ENCODE results near the gene CRY1. TPM values are rescaled to one million over a fixed set of nuclear protein-coding genes. Genes with fewer than 3 reads are reported as not detected.

CRY1 gene
- polyA plus RNA-seq, 1 donor (not counting 4 experiments of a cell fraction or from before 2014, with no cell fraction given) = 10.0 TPM

DNA sequence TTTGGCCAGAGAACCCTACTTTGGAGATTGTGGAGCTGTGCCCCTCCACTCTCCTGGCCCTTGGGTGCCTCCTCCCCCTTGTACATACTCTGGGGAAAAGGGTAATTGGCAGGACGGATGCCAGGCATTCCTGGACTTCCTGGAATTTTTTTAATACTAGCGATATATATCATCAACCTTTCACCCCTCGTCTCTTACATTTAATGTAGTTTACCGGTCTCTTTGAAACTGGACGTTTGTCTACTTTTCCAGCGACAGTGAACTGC is 767 bp upstream of the CRY1 start:
- no peak for TF ChIP-seq EZH2 (IDR thresholded peaks at IDR 0.05; ENCODE audit: low read length)
- TF ChIP-seq CTCF (optimal IDR thresholded peaks at IDR 0.05 in 1 of 3, IDR thresholded peaks at IDR 0.05 in 1 of 3, conservative IDR thresholded peaks at IDR 0.05 in 1 of 3; ENCODE audit: extremely low read depth in 1 of 3, insufficient read depth in 2 of 3, low read length in 3 of 3) = no peak
- no peaks in the 10 kb centered on the region for H3K36me3 ChIP-seq (ENCODE audit: control insufficient read depth in 2 of 2, extremely low read depth in 1 of 2, insufficient read depth in 2 of 2, low read length in 2 of 2)
- peaks cover 22% of the 10 kb centered on the region for H3K4me1 ChIP-seq (ENCODE audit: control insufficient read depth, extremely low read depth, insufficient read depth, low read length)
- H2AFZ ChIP-seq (ENCODE audit: control insufficient read depth, low read length) = peak overlapping the region; percentile 100
- H3K9me3 ChIP-seq (ENCODE audit: control insufficient read depth, low read depth, low read length) = no peaks in the 10 kb centered on the region
- H4K20me1 ChIP-seq (ENCODE audit: control insufficient read depth, extremely low read depth, insufficient read depth, low read length) = no peaks in the 10 kb centered on the region
- peak overlapping the region; percentile 81 to 92 (median 90) for H3K4me3 ChIP-seq (ENCODE audit: control insufficient read depth in 2 of 3, extremely low read depth in 1 of 3, insufficient read depth in 2 of 3, low read depth in 1 of 3, low read length in 3 of 3)
- H3K4me2 ChIP-seq (ENCODE audit: control insufficient read depth, extremely low read depth, insufficient read depth, low read depth, low read length) = peak overlapping the region; percentile 100
- dilution Hi-C loops (cut with MboI; ENCODE audit: extremely low pct_ligation_motif_present, low sequenced_read_pairs) = no loop called here
- H3K27me3 ChIP-seq (ENCODE audit: control insufficient read depth, extremely low read depth, insufficient read depth, low read length) = no peaks in the 10 kb centered on the region
- H3K9me1 ChIP-seq (ENCODE audit: control insufficient read depth, extremely low read depth, insufficient read depth, low read length) = no peaks in the 10 kb centered on the region
- peak overlapping the region; percentile 98 for H3K27ac ChIP-seq (ENCODE audit: control insufficient read depth, insufficient read depth, low read length)
- DNase-seq (ENCODE audit: low read depth, low spot score) (no peak), FAIRE-seq (no peak)
- peaks cover 4% of the 10 kb centered on the region for H3K79me2 ChIP-seq (ENCODE audit: control insufficient read depth, insufficient read depth, low read length)
- H3K9ac ChIP-seq (ENCODE audit: control insufficient read depth, extremely low read depth, insufficient read depth, low read length) = peak overlapping the region; percentile 95

DNA sequence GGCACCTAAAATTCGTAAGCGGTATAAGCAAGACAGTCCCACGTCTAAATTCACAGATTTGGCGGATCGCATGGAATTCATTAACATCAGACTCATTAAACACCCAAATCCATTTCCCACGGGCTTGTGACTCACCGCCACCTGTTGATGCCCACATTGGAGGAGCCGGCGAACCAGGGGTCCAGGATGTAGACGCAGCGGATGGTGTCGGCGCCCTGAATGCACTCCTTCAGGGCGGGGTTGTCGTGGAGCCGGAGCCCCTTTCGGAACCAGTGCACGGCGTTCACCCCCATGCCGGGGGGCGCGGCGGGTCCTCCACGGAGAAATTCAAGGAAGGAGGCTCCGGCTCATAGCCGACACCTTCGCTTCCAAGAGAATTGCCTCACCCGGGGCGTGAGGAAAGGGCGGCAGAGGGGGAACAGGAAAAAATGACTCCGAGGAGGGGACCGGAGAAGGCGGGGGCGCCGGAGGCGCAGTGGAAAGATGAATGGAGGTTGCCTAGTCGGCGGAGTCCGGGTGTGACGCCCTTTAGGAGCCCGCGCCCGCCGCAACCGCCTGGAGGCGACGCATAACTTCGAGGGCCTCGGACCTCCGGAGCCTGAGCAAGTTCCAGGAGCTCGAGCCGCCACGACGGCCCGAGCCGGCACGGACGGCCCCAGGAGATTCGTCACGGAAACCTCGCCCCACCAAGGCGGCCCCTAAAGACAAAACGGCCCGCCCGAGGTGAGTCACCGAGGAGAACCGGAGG is 506 bp downstream of the CRY1 start:
- H3K27me3 ChIP-seq (ENCODE audit: control insufficient read depth, extremely low read depth, insufficient read depth, low read length) = no peaks in the 10 kb centered on the region
- H2AFZ ChIP-seq (ENCODE audit: control insufficient read depth, low read length) = peak overlapping the region; percentile 98
- H3K36me3 ChIP-seq (ENCODE audit: control insufficient read depth in 2 of 2, extremely low read depth in 1 of 2, insufficient read depth in 2 of 2, low read length in 2 of 2) = no peaks in the 10 kb centered on the region
- TF ChIP-seq EZH2 (IDR thresholded peaks at IDR 0.05; ENCODE audit: low read length) (no peak), CTCF (optimal IDR thresholded peaks at IDR 0.05 in 1 of 3, IDR thresholded peaks at IDR 0.05 in 1 of 3, conservative IDR thresholded peaks at IDR 0.05 in 1 of 3; ENCODE audit: extremely low read depth in 1 of 3, insufficient read depth in 2 of 3, low read length in 3 of 3) (no peak)
- H3K4me1 ChIP-seq (ENCODE audit: control insufficient read depth, extremely low read depth, insufficient read depth, low read length) = peaks cover 22% of the 10 kb centered on the region
- H3K27ac ChIP-seq (ENCODE audit: control insufficient read depth, insufficient read depth, low read length) = peak overlapping the region; percentile 98
- DNase-seq (ENCODE audit: low read depth, low spot score) (no peak), FAIRE-seq (no peak)
- H4K20me1 ChIP-seq (ENCODE audit: control insufficient read depth, extremely low read depth, insufficient read depth, low read length) = no peaks in the 10 kb centered on the region
- H3K9me3 ChIP-seq (ENCODE audit: control insufficient read depth, low read depth, low read length) = no peaks in the 10 kb centered on the region
- H3K4me2 ChIP-seq (ENCODE audit: control insufficient read depth, extremely low read depth, insufficient read depth, low read depth, low read length) = peak overlapping the region; percentile 100
- dilution Hi-C loops (cut with MboI; ENCODE audit: extremely low pct_ligation_motif_present, low sequenced_read_pairs) = no loop called here
- H3K4me3 ChIP-seq (ENCODE audit: control insufficient read depth in 2 of 3, extremely low read depth in 1 of 3, insufficient read depth in 2 of 3, low read depth in 1 of 3, low read length in 3 of 3) = peak overlapping the region; percentile 81 to 92 (median 90)
- H3K79me2 ChIP-seq (ENCODE audit: control insufficient read depth, insufficient read depth, low read length) = peaks cover 6% of the 10 kb centered on the region
- no peaks in the 10 kb centered on the region for H3K9me1 ChIP-seq (ENCODE audit: control insufficient read depth, extremely low read depth, insufficient read depth, low read length)
- H3K9ac ChIP-seq (ENCODE audit: control insufficient read depth, extremely low read depth, insufficient read depth, low read length) = peak overlapping the region; percentile 95
